Stimulated activated CD8-positive, alpha-beta memory T cell treated with anti-CD3 and anti-CD28 coated beads, Interleukin-7, amount 100 ng/mL, for 24 hours (primary cell): ENCODE data around the gene CACNA2D3.

Experiments
- DNase-seq: peaks from one replicate; pipeline ENCODE4 v3.0.0-alpha.2; 2020; ENCODE audit warnings: low read depth

The CACNA2D3 gene

GRCh38 chr3:54127499-54128056 lies 5.2 kb downstream of the CACNA2D3 start:
- no peak for DNase-seq

- DNase-seq: no peak
Measured at GRCh38 chr3:54131026-54131605, 8.8 kb downstream of the CACNA2D3 start.

- no peak for DNase-seq
Measured at GRCh38 chr3:54131890-54132289, 9.5 kb downstream of the CACNA2D3 start.

GRCh38 chr3:54132685-54133084 lies 10.3 kb downstream of the CACNA2D3 start:
- no peak for DNase-seq

- DNase-seq: no peak
Measured at GRCh38 chr3:54133196-54133595, 10.8 kb downstream of the CACNA2D3 start.

GRCh38 chr3:54134155-54134554 lies 11.8 kb downstream of the CACNA2D3 start:
- DNase-seq: no peak

GRCh38 chr3:54134713-54135112 lies 12.4 kb downstream of the CACNA2D3 start:
- no peak for DNase-seq

GRCh38 chr3:54137311-54137710 lies 15.0 kb downstream of the CACNA2D3 start:
- DNase-seq: no peak

- DNase-seq: no peak
Measured at GRCh38 chr3:54138937-54139547, 16.7 kb downstream of the CACNA2D3 start.

- no peak for DNase-seq
Measured at GRCh38 chr3:54139630-54140029, 17.3 kb downstream of the CACNA2D3 start.

- DNase-seq: no peak
Measured at GRCh38 chr3:54144284-54144683, 21.9 kb downstream of the CACNA2D3 start.

- no peak for DNase-seq
Measured at GRCh38 chr3:54146506-54147239, 24.3 kb downstream of the CACNA2D3 start.

GRCh38 chr3:54150864-54151467 lies 28.6 kb downstream of the CACNA2D3 start:
- DNase-seq: no peak

GRCh38 chr3:54153477-54153876 lies 31.1 kb downstream of the CACNA2D3 start:
- no peak for DNase-seq

GRCh38 chr3:54157860-54158259 lies 35.5 kb downstream of the CACNA2D3 start:
- DNase-seq: no peak

- no peak for DNase-seq
Measured at GRCh38 chr3:54159917-54160316, 37.6 kb downstream of the CACNA2D3 start.

GRCh38 chr3:54163441-54163840 lies 41.1 kb downstream of the CACNA2D3 start:
- no peak for DNase-seq

- DNase-seq: no peak
Measured at GRCh38 chr3:54164192-54164975, 42.0 kb downstream of the CACNA2D3 start.

GRCh38 chr3:54165865-54166264 lies 43.5 kb downstream of the CACNA2D3 start:
- no peak for DNase-seq

- no peak for DNase-seq
Measured at GRCh38 chr3:54167999-54168398, 45.6 kb downstream of the CACNA2D3 start.

GRCh38 chr3:54168451-54168850 lies 46.1 kb downstream of the CACNA2D3 start:
- DNase-seq: no peak

- DNase-seq: no peak
Measured at GRCh38 chr3:54169524-54169923, 47.2 kb downstream of the CACNA2D3 start.
